ENCODE measurements around the gene AMPD3. TPM values are rescaled to one million over a fixed set of nuclear protein-coding genes. Genes with fewer than 3 reads are reported as not detected.
A peak's percentile ranks its signal among the peaks of the same experiment; 100 is the strongest.

Gene AMPD3
- total and polyA plus RNA-seq, 9 donors: 3.4 to 5.3 (median 4.5) TPM

GRCh38 chr11:10459029-10459970 is 4.2 kb downstream of the AMPD3 start:
- Histone ChIP-seq H3K4me1 (ENCODE audit: control insufficient read depth, insufficient read depth, low read length) (peaks cover 31% of the 10 kb centered on the region), H3K9me3 (replicated peaks; ENCODE audit: control insufficient read depth, low read depth, low read length) (no peaks in the 10 kb centered on the region), H3K27ac (ENCODE audit: low read length) (no peak overlapping the region), H3K36me3 (ENCODE audit: control insufficient read depth, insufficient read depth, low read length) (peaks cover 4% of the 10 kb centered on the region), H3K27me3 (ENCODE audit: control insufficient read depth, insufficient read depth, low read length) (peaks cover 5% of the 10 kb centered on the region), H3K4me3 (ENCODE audit: low read length) (no peak overlapping the region)
- 68% methylated on average over 4 of the region's 7 CpGs for WGBS (ENCODE audit: insufficient coverage)
- peak; percentile 34 for DNase-seq

- Histone ChIP-seq H3K36me3 (ENCODE audit: control insufficient read depth, insufficient read depth, low read length) (peaks cover 4% of the 10 kb centered on the region), H3K27me3 (ENCODE audit: control insufficient read depth, insufficient read depth, low read length) (peaks cover 5% of the 10 kb centered on the region), H3K4me1 (ENCODE audit: control insufficient read depth, insufficient read depth, low read length) (peaks cover 16% of the 10 kb centered on the region), H3K4me3 (ENCODE audit: low read length) (no peak overlapping the region), H3K9me3 (replicated peaks; ENCODE audit: control insufficient read depth, low read depth, low read length) (no peaks in the 10 kb centered on the region), H3K27ac (ENCODE audit: low read length) (no peak overlapping the region)
- no peak for DNase-seq
- WGBS (ENCODE audit: insufficient coverage): 86% methylated on average over 4 of the region's 5 CpGs
Observed at GRCh38 chr11:10460611-10461275, 5.7 kb downstream of the AMPD3 start.

- H3K36me3 ChIP-seq (ENCODE audit: control insufficient read depth, insufficient read depth, low read length): peaks cover 4% of the 10 kb centered on the region
- H3K4me3 ChIP-seq (ENCODE audit: low read length): no peak overlapping the region
- no peaks in the 10 kb centered on the region for H3K9me3 ChIP-seq (replicated peaks; ENCODE audit: control insufficient read depth, low read depth, low read length)
- DNase-seq: no peak
- WGBS (ENCODE audit: insufficient coverage): 89% methylated on average over 8 of the region's 9 CpGs
- peaks cover 10% of the 10 kb centered on the region for H3K4me1 ChIP-seq (ENCODE audit: control insufficient read depth, insufficient read depth, low read length)
- peaks cover 5% of the 10 kb centered on the region for H3K27me3 ChIP-seq (ENCODE audit: control insufficient read depth, insufficient read depth, low read length)
- no peak overlapping the region for H3K27ac ChIP-seq (ENCODE audit: low read length)
Observed at GRCh38 chr11:10461276-10461790, 6.3 kb downstream of the AMPD3 start.

- 90% methylated on average over 3 of the region's 5 CpGs for WGBS (ENCODE audit: insufficient coverage)
- Histone ChIP-seq H3K27me3 (ENCODE audit: control insufficient read depth, insufficient read depth, low read length) (peaks cover 5% of the 10 kb centered on the region), H3K4me1 (ENCODE audit: control insufficient read depth, insufficient read depth, low read length) (peaks cover 3% of the 10 kb centered on the region), H3K9me3 (replicated peaks; ENCODE audit: control insufficient read depth, low read depth, low read length) (no peaks in the 10 kb centered on the region), H3K36me3 (ENCODE audit: control insufficient read depth, insufficient read depth, low read length) (peaks cover 4% of the 10 kb centered on the region), H3K27ac (ENCODE audit: low read length) (no peak overlapping the region), H3K4me3 (ENCODE audit: low read length) (no peak overlapping the region)
- DNase-seq: no peak
Observed at GRCh38 chr11:10462746-10463300, 7.8 kb downstream of the AMPD3 start.

- DNase-seq: no peak
- no peak overlapping the region for H3K27ac ChIP-seq (ENCODE audit: low read length)
- H3K9me3 ChIP-seq (replicated peaks; ENCODE audit: control insufficient read depth, low read depth, low read length): no peaks in the 10 kb centered on the region
Observed at GRCh38 chr11:10473371-10473770, 18.3 kb downstream of the AMPD3 start.

GRCh38 chr11:10474551-10474950 is 19.5 kb downstream of the AMPD3 start:
- Histone ChIP-seq H3K9me3 (replicated peaks; ENCODE audit: control insufficient read depth, low read depth, low read length) (no peaks in the 10 kb centered on the region), H3K27me3 (ENCODE audit: control insufficient read depth, insufficient read depth, low read length) (no peaks in the 10 kb centered on the region), H3K27ac (ENCODE audit: low read length) (no peak overlapping the region), H3K4me1 (ENCODE audit: control insufficient read depth, insufficient read depth, low read length) (no peaks in the 10 kb centered on the region), H3K36me3 (ENCODE audit: control insufficient read depth, insufficient read depth, low read length) (no peaks in the 10 kb centered on the region), H3K4me3 (ENCODE audit: low read length) (no peak overlapping the region)
- WGBS (ENCODE audit: insufficient coverage): 90% methylated on average over 2 of the region's 2 CpGs
- DNase-seq: no peak

More at GRCh38 chr11:10473371-10473770, 18.3 kb downstream of the AMPD3 start:
- 70% methylated on average over 3 of the region's 4 CpGs for WGBS (ENCODE audit: insufficient coverage)
- H3K27me3 ChIP-seq (ENCODE audit: control insufficient read depth, insufficient read depth, low read length): no peaks in the 10 kb centered on the region
- no peak overlapping the region for H3K4me3 ChIP-seq (ENCODE audit: low read length)
- H3K4me1 ChIP-seq (ENCODE audit: control insufficient read depth, insufficient read depth, low read length): no peaks in the 10 kb centered on the region
- H3K36me3 ChIP-seq (ENCODE audit: control insufficient read depth, insufficient read depth, low read length): no peaks in the 10 kb centered on the region

- H3K9me3 ChIP-seq (replicated peaks; ENCODE audit: control insufficient read depth, low read depth, low read length): no peaks in the 10 kb centered on the region
- no peaks in the 10 kb centered on the region for H3K27me3 ChIP-seq (ENCODE audit: control insufficient read depth, insufficient read depth, low read length)
- DNase-seq: no peak
- no peak overlapping the region for H3K27ac ChIP-seq (ENCODE audit: low read length)
- no peaks in the 10 kb centered on the region for H3K4me1 ChIP-seq (ENCODE audit: control insufficient read depth, insufficient read depth, low read length)
- no peak overlapping the region for H3K4me3 ChIP-seq (ENCODE audit: low read length)
- H3K36me3 ChIP-seq (ENCODE audit: control insufficient read depth, insufficient read depth, low read length): no peaks in the 10 kb centered on the region
- 100% methylated on average over 1 of the region's 1 CpG for WGBS (ENCODE audit: insufficient coverage)
Observed at GRCh38 chr11:10476342-10476741, 21.3 kb downstream of the AMPD3 start.

- no peaks in the 10 kb centered on the region for H3K27me3 ChIP-seq (ENCODE audit: control insufficient read depth, insufficient read depth, low read length)
- H3K4me1 ChIP-seq (ENCODE audit: control insufficient read depth, insufficient read depth, low read length): no peaks in the 10 kb centered on the region
- no peak overlapping the region for H3K4me3 ChIP-seq (ENCODE audit: low read length)
- no peaks in the 10 kb centered on the region for H3K36me3 ChIP-seq (ENCODE audit: control insufficient read depth, insufficient read depth, low read length)
- H3K27ac ChIP-seq (ENCODE audit: low read length): no peak overlapping the region
- WGBS (ENCODE audit: insufficient coverage): 59% methylated on average over 4 of the region's 5 CpGs
- no peak for DNase-seq
- no peaks in the 10 kb centered on the region for H3K9me3 ChIP-seq (replicated peaks; ENCODE audit: control insufficient read depth, low read depth, low read length)
Observed at GRCh38 chr11:10476927-10477689, 22.0 kb downstream of the AMPD3 start.

GRCh38 chr11:10477690-10478046 is 22.6 kb downstream of the AMPD3 start:
- no peak overlapping the region for H3K27ac ChIP-seq (ENCODE audit: low read length)
- H3K4me3 ChIP-seq (ENCODE audit: low read length): no peak overlapping the region
- no peaks in the 10 kb centered on the region for H3K36me3 ChIP-seq (ENCODE audit: control insufficient read depth, insufficient read depth, low read length)
- H3K9me3 ChIP-seq (replicated peaks; ENCODE audit: control insufficient read depth, low read depth, low read length): no peaks in the 10 kb centered on the region
- H3K27me3 ChIP-seq (ENCODE audit: control insufficient read depth, insufficient read depth, low read length): no peaks in the 10 kb centered on the region
- whole genome bisulfite sequencing (ENCODE audit: insufficient coverage): 86% methylated on average over 5 of the region's 8 CpGs
- H3K4me1 ChIP-seq (ENCODE audit: control insufficient read depth, insufficient read depth, low read length): no peaks in the 10 kb centered on the region
- no peak for DNase-seq

Data from muscle of leg (tissue), 11 donors.